ENCODE measurements around the gene KLHL41.

The KLHL41 gene

DNA sequence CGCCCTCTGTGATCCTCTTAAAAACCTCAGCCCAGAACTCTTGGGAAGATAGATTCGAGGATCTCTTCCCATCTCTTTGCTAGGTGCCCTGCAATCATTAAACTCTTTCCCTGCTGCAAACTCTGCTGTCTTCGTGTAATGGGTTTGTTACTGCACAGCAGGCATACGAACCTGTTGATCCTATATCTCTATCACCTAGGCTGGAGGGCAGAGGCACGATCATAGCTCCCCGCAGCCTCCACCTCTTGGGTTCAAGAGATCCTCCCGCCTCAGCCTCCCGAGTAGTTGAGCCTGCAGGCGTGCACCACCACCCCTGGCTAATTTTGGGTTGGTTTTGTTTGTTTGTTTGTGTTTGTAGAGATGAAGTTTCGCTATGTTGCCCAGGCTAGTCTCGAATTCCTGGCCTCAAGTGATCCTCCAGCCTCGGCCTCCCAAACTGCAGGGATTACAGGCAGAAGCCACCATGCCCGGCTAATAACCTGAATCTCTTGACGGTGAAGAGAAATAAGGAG lies 30.7 kb upstream of the KLHL41 start:
- Histone ChIP-seq H3K4me3 (ENCODE audit: low read depth, low read length) (peak overlapping the region; percentile 88), H3K4me1 (ENCODE audit: control insufficient read depth, insufficient read depth, low read length, unreplicated experiment) (peaks cover 8% of the 10 kb centered on the region), H3K36me3 (ENCODE audit: insufficient read depth, low read length) (no peaks in the 10 kb centered on the region), H3K79me2 (ENCODE audit: control insufficient read depth, insufficient read depth, low read length, unreplicated experiment) (peaks cover 3% of the 10 kb centered on the region), H2AFZ (ENCODE audit: low read length, unreplicated experiment) (peak overlapping the region; percentile 78), H3K27ac (ENCODE audit: low read depth, low read length) (peak overlapping the region; percentile 46), H3K27me3 (ENCODE audit: insufficient read depth, low read length) (no peaks in the 10 kb centered on the region)

DNA sequence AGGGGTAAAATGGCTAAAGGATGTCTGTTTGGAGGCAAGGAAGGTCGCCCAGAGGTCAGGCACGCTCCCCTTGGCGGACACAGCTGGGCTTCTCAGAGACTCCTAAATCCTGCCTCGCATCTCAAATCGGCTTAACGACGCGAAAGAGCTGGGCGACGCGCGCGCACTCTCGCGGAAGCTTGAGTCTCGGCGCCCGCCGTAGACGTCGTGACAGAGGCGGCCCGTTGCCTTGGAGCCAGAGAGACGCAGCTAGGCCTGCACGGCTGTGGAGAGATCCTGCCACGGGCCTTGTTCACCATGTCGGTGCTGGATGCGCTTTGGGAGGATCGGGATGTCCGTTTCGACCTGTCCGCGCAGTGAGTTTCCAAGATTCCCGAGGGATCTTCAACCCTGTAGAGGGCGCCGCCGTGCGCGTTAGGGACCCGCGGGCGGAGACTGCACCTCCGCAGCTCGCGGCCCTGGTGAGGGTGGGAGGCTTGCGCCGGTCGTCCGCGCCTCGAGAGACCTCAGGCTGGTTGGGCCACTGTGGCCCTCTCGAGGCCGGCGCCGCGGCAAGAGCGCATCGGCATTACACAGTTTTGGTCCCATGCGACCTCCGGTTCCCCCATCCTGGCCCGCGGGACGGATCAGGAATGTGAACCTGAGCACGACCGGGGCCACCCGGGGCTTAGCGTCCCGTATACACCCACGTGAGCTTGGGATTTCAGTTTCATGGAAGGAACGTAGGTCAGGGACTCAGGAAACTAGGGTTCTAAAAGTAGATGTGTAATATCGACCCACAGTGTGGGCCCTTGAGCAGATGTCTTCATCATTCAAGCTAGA lies 30.0 kb upstream of the KLHL41 start, which contains the start of gene BBS5:
Gene BBS5 (plus strand): TSS at position 238 of the 822 bp plus-strand sequence. CDS start 60 bp downstream, at position 298.
- Histone ChIP-seq H3K4me3 (ENCODE audit: low read depth, low read length) (peak within 1 kb of the TSS; percentile 88), H3K4me1 (ENCODE audit: control insufficient read depth, insufficient read depth, low read length, unreplicated experiment) (peaks cover 8% of the 10 kb centered on the region), H3K79me2 (ENCODE audit: control insufficient read depth, insufficient read depth, low read length, unreplicated experiment) (peaks cover 3% of the 10 kb centered on the region), H2AFZ (ENCODE audit: low read length, unreplicated experiment) (peak within 1 kb of the TSS; percentile 95), H3K27ac (ENCODE audit: low read depth, low read length) (peak within 1 kb of the TSS; percentile 46), H3K36me3 (ENCODE audit: insufficient read depth, low read length) (no peaks in the 10 kb centered on the region; the same call in 1 of the 2 replicates), H3K27me3 (ENCODE audit: insufficient read depth, low read length) (no peaks in the 10 kb centered on the region)

DNA sequence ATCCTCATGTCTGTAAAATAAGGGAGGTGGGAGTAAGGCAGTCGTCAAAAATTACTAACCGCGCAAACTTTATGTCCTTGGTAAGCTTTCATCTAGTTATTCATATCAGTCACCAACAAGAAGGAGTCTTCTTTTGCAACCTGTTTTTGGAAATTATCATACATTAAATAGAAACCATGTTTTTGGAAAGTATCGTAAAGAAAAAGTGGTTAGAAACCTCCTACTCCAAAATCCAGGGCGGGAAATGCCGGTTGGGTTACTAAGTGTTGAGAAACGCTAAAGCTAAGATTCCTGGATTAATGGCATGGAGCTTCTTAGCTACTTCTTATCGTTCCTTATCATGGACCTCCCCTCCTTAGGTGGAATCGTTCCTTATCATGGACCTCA lies 29.4 kb upstream of the KLHL41 start:
- Histone ChIP-seq H3K27me3 (ENCODE audit: insufficient read depth, low read length) (no peaks in the 10 kb centered on the region), H3K79me2 (ENCODE audit: control insufficient read depth, insufficient read depth, low read length, unreplicated experiment) (peaks cover 3% of the 10 kb centered on the region), H3K4me1 (ENCODE audit: control insufficient read depth, insufficient read depth, low read length, unreplicated experiment) (peaks cover 8% of the 10 kb centered on the region), H3K36me3 (ENCODE audit: insufficient read depth, low read length) (peaks cover 3% of the 10 kb centered on the region; the same call in 1 of the 2 replicates), H3K27ac (ENCODE audit: low read depth, low read length) (peak overlapping the region; percentile 46; the same call in 1 of the 2 replicates), H2AFZ (ENCODE audit: low read length, unreplicated experiment) (peak overlapping the region; percentile 95), H3K4me3 (ENCODE audit: low read depth, low read length) (peak overlapping the region; percentile 88)

DNA sequence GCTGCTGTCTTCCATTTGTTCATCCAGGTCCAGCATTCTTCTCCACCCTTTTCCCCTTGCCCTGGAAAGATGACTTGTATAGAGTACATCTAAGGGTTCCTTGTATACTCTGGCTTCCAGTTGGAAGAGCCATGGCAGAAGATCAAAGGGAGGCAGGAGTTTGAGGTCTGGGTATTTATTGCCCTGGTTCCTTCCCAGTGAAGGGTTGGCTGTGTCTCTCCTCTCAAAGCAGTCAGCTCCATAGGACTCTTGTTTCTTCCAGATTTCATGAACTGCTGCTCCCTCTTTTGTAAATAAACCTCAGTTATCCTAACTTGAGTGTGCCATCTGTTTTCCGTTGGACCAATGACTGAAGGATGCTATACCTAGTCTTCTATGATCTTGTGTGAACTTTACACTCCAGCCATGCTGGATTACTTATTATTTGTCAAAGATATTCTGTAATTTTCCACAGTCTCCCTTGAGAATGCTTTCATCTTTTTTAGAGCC lies 23.8 kb upstream of the KLHL41 start:
- no peaks in the 10 kb centered on the region for H3K27me3 ChIP-seq (ENCODE audit: insufficient read depth, low read length)
- no peaks in the 10 kb centered on the region for H3K4me1 ChIP-seq (ENCODE audit: control insufficient read depth, insufficient read depth, low read length, unreplicated experiment)
- H3K4me3 ChIP-seq (ENCODE audit: low read depth, low read length) = no peak overlapping the region
- peaks cover 4% of the 10 kb centered on the region; the same call in 1 of the 2 replicates for H3K36me3 ChIP-seq (ENCODE audit: insufficient read depth, low read length)
- H3K27ac ChIP-seq (ENCODE audit: low read depth, low read length) = no peak overlapping the region
- no peaks in the 10 kb centered on the region for H3K79me2 ChIP-seq (ENCODE audit: control insufficient read depth, insufficient read depth, low read length, unreplicated experiment)
- no peak overlapping the region for H2AFZ ChIP-seq (ENCODE audit: low read length, unreplicated experiment)

DNA sequence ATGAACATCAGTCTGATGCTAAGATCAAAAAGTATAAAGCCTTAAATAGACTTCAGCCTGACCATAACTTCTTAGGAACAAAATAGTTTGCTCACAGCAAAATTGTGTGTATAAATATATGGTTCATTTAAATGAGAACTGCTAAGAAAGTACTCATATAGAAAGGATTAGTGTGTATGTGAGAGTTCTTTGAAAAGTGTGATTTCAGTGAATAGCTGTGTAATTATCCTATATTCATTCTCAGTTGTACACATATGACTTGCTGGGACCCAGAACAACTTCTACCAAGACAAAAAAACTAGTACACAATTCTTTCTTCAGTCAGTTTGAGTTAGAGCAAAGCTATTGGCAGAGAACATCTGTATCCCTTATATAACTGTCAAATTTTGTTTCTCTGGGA lies 23.0 kb upstream of the KLHL41 start:
- Histone ChIP-seq H3K27me3 (ENCODE audit: insufficient read depth, low read length) (no peaks in the 10 kb centered on the region), H2AFZ (ENCODE audit: low read length, unreplicated experiment) (no peak overlapping the region), H3K4me3 (ENCODE audit: low read depth, low read length) (no peak overlapping the region), H3K4me1 (ENCODE audit: control insufficient read depth, insufficient read depth, low read length, unreplicated experiment) (no peaks in the 10 kb centered on the region), H3K36me3 (ENCODE audit: insufficient read depth, low read length) (peaks cover 7% of the 10 kb centered on the region; the same call in 1 of the 2 replicates), H3K79me2 (ENCODE audit: control insufficient read depth, insufficient read depth, low read length, unreplicated experiment) (no peaks in the 10 kb centered on the region), H3K27ac (ENCODE audit: low read depth, low read length) (no peak overlapping the region)

DNA sequence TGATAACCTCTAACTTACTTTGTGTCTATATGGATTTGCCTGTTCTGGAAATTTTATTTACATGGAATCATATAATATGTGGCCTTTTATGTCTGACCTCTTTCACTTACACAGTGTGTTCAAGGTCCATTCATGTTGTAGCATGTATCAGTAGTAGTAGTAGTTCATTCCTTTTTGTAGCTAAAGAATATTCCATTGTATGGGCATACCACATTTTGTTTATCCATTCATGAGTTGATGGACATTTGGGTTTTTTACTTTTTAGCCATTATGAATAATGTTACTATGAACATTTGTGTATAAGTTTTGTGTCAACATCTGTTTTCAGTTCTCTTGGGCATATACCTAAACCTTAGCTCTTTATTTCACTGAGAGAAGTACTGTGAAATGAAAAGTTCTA lies 18.7 kb upstream of the KLHL41 start:
- Histone ChIP-seq H3K4me1 (ENCODE audit: control insufficient read depth, insufficient read depth, low read length, unreplicated experiment) (no peaks in the 10 kb centered on the region), H2AFZ (ENCODE audit: low read length, unreplicated experiment) (no peak overlapping the region), H3K4me3 (ENCODE audit: low read depth, low read length) (no peak overlapping the region), H3K79me2 (ENCODE audit: control insufficient read depth, insufficient read depth, low read length, unreplicated experiment) (no peaks in the 10 kb centered on the region), H3K36me3 (ENCODE audit: insufficient read depth, low read length) (0 out of 2 replicates have a peak, but pooled peaks cover 4% of the 10 kb centered on the region), H3K27ac (ENCODE audit: low read depth, low read length) (no peak overlapping the region), H3K27me3 (ENCODE audit: insufficient read depth, low read length) (no peaks in the 10 kb centered on the region)

DNA sequence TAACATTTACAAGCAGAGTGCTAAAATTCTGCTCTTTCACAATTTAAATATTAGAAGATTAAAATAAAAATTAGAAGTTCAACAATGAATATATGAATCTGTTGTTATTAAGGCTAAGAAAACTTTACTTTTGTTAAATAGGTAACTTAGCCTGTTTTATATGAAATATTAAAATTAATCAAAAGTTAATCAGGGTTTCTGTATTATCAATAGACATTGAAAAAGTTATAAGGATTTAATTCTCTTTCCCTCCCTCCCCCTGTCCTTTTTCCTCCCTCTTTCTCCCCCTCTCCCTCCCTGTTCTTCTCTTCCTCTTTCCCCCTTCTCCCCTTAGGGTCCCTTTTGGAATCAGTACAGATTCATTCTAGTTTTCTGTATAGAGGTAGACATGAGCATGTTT lies 18.1 kb upstream of the KLHL41 start:
- no peak overlapping the region for H2AFZ ChIP-seq (ENCODE audit: low read length, unreplicated experiment)
- no peak overlapping the region for H3K4me3 ChIP-seq (ENCODE audit: low read depth, low read length)
- H3K27ac ChIP-seq (ENCODE audit: low read depth, low read length) = no peak overlapping the region
- no peaks in the 10 kb centered on the region for H3K79me2 ChIP-seq (ENCODE audit: control insufficient read depth, insufficient read depth, low read length, unreplicated experiment)
- no peaks in the 10 kb centered on the region for H3K27me3 ChIP-seq (ENCODE audit: insufficient read depth, low read length)
- no peaks in the 10 kb centered on the region for H3K4me1 ChIP-seq (ENCODE audit: control insufficient read depth, insufficient read depth, low read length, unreplicated experiment)
- 0 out of 2 replicates have a peak, but pooled peaks cover 4% of the 10 kb centered on the region for H3K36me3 ChIP-seq (ENCODE audit: insufficient read depth, low read length)

DNA sequence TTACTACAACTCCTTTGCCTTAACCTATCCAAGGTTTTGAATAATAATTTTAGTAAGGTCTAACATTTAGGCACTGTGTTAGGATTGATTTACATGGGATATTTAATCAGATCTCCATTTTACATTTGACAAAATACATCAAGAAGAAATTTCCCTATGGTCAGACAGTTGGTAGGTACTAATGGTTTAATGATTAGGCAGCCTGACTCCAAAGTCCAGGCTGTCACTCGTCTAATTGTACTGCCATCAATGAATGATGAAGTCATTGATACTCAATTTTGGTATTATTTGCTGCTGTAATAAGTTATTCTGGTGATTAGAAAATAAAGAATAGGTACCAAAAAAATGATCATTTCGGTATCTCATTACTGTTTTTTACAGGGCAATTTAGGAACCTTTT lies 16.1 kb upstream of the KLHL41 start:
- Histone ChIP-seq H3K4me3 (ENCODE audit: low read depth, low read length) (no peak overlapping the region), H3K27ac (ENCODE audit: low read depth, low read length) (no peak overlapping the region), H3K36me3 (ENCODE audit: insufficient read depth, low read length) (0 out of 2 replicates have a peak, but pooled peaks cover 4% of the 10 kb centered on the region), H3K79me2 (ENCODE audit: control insufficient read depth, insufficient read depth, low read length, unreplicated experiment) (no peaks in the 10 kb centered on the region), H3K4me1 (ENCODE audit: control insufficient read depth, insufficient read depth, low read length, unreplicated experiment) (no peaks in the 10 kb centered on the region), H2AFZ (ENCODE audit: low read length, unreplicated experiment) (no peak overlapping the region), H3K27me3 (ENCODE audit: insufficient read depth, low read length) (no peaks in the 10 kb centered on the region)

DNA sequence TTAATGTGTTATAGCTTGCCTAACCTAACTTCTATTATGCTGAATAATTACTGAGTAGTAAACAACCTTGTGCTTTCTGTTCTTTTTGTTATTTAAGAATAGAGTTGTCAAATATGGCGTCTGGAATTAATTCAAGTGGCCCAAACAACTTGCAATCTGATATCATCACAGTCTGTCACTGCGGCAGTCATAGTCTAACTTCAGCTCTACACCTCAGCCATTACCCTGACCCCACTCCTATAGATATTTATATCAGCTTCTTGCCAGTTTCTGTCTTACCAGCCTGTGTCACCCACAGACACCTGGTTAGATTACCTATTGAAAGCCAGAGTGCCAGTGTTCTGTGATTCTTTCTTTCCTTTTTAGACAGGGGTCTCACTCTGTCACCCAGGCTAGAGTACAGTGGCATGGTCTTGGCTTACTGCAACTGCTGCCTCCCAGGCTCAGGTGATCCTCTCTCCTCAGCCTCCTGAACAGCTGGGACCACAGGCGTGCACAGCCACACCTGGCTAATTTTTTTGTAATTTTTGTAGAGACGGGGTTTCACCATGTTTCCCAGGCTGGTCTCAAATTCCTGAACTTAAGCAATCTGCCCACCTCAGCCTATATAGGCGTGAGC lies 14.1 kb upstream of the KLHL41 start:
- Histone ChIP-seq H3K4me3 (ENCODE audit: low read depth, low read length) (no peak overlapping the region), H3K36me3 (ENCODE audit: insufficient read depth, low read length) (0 out of 2 replicates have a peak, but pooled peaks cover 4% of the 10 kb centered on the region), H2AFZ (ENCODE audit: low read length, unreplicated experiment) (no peak overlapping the region), H3K27me3 (ENCODE audit: insufficient read depth, low read length) (no peaks in the 10 kb centered on the region), H3K27ac (ENCODE audit: low read depth, low read length) (no peak overlapping the region), H3K4me1 (ENCODE audit: control insufficient read depth, insufficient read depth, low read length, unreplicated experiment) (no peaks in the 10 kb centered on the region), H3K79me2 (ENCODE audit: control insufficient read depth, insufficient read depth, low read length, unreplicated experiment) (no peaks in the 10 kb centered on the region)

DNA sequence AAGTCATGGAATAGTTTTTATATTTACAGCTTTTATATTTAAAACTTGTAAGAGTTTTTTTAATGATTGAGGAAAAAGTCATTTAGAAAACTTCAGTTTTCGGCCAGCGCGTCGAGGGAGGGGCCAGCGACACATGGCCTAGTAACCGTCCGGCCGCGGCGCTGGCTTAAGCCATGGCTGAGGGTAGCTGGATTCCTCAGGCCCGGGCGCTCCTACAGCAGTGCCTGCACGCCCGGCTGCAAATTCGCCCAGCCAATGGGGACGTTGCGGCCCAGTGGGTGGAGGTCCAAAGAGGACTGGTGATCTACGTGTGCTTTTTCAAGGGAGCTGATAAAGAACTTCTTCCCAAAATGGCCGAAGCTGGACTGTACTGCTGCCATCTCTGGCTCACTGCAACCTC lies 4.9 kb upstream of the KLHL41 start:
- H3K27ac ChIP-seq (ENCODE audit: low read depth, low read length) = no peak overlapping the region
- H2AFZ ChIP-seq (ENCODE audit: low read length, unreplicated experiment) = no peak overlapping the region
- no peaks in the 10 kb centered on the region for H3K27me3 ChIP-seq (ENCODE audit: insufficient read depth, low read length)
- H3K4me1 ChIP-seq (ENCODE audit: control insufficient read depth, insufficient read depth, low read length, unreplicated experiment) = peaks cover 18% of the 10 kb centered on the region
- peaks cover 4% of the 10 kb centered on the region; the same call in 1 of the 2 replicates for H3K36me3 ChIP-seq (ENCODE audit: insufficient read depth, low read length)
- H3K4me3 ChIP-seq (ENCODE audit: low read depth, low read length) = no peak overlapping the region
- no peaks in the 10 kb centered on the region for H3K79me2 ChIP-seq (ENCODE audit: control insufficient read depth, insufficient read depth, low read length, unreplicated experiment)
